ENCODE data around the gene MEGF10. TPM values are rescaled to one million over a fixed set of nuclear protein-coding genes. Genes with fewer than 3 reads are reported as not detected.
A peak's percentile ranks its signal among the peaks of the same experiment; 100 is the strongest.

MEGF10 gene
- total RNA-seq, 1 experiment from 2014 or later, result not detected

DNA sequence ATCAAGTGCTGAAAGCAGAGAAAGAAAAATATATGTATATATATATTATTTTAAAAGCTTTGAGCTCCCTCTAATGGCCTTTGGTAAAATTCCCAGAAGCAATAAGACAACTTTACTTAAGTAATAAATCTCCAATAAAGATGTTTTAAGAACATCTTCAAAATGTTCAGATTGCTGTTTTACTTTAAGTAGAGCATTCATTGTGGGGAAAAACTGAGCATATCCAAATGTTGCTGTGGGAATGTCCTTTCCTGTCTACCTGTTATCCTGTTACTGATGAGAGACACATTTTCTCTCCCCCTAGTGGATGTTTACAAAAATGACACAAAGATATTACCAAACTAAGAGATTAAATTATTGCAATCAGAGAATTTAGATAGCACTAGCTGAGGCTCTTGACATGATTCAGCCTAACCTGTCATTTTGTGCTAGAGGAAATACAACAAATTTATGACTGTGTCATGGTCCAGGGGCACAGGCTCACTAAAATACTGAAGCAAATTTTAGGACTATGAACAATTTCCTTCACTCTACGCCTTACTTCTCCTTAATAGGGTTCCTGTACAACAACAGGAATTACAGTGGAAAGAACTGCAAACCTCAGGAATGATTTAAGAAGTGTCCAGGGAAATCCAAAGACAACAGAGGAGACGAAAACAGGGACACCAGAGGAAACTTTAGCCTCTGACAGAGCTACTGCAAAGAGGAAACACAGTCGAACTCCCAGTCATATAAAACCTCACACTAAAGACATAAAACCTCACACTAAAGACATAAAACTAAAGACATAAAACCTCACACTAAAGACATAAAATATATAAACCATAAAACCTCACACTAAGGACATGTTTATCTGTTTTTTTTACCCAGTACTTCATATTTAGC, 202.5 kb downstream of the MEGF10 start:
- H3K4me3 ChIP-seq, result no peak overlapping the region
- intact Hi-C loops (cut with micrococcal nuclease; ENCODE audit: unreplicated experiment), result loop anchor here (5.0 to 10.0 kb wide), 3 partner anchors 178 to 838 kb away; no protein-coding TSS in a partner anchor
- no peaks in the 10 kb centered on the region for H3K36me3 ChIP-seq (ENCODE audit: low read depth)
- no peaks in the 10 kb centered on the region for H3K27me3 ChIP-seq (ENCODE audit: insufficient read depth, low read depth)
- POLR2A ChIA-PET (ENCODE audit: unreplicated experiment), result no interaction called here
- peak in 1 of 2 experiments; percentile 37 for DNase-seq
- CTCF ChIA-PET, result interaction anchor here (0.7 to 1.0 kb wide), 2 partner anchors 684 to 1154 kb away, joined by 3 to 4 read pairs; no protein-coding TSS in a partner anchor
- no peak overlapping the region for H2AFZ ChIP-seq
- H3K27ac ChIP-seq, result no peak overlapping the region
- H3F3A ChIP-seq (ENCODE audit: insufficient read depth, low read depth), result no peaks in the 10 kb centered on the region
- no peak for TF ChIP-seq EZH2 (IDR thresholded peaks at IDR 0.05; ENCODE audit: low read depth)
- TF ChIP-seq, protein P1, sequence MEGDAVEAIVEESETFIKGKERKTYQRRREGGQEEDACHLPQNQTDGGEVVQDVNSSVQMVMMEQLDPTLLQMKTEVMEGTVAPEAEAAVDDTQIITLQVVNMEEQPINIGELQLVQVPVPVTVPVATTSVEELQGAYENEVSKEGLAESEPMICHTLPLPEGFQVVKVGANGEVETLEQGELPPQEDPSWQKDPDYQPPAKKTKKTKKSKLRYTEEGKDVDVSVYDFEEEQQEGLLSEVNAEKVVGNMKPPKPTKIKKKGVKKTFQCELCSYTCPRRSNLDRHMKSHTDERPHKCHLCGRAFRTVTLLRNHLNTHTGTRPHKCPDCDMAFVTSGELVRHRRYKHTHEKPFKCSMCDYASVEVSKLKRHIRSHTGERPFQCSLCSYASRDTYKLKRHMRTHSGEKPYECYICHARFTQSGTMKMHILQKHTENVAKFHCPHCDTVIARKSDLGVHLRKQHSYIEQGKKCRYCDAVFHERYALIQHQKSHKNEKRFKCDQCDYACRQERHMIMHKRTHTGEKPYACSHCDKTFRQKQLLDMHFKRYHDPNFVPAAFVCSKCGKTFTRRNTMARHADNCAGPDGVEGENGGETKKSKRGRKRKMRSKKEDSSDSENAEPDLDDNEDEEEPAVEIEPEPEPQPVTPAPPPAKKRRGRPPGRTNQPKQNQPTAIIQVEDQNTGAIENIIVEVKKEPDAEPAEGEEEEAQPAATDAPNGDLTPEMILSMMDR (conservative IDR thresholded peaks at IDR 0.05), result peak; percentile 98
- H3K79me2 ChIP-seq (ENCODE audit: low read depth), result no peaks in the 10 kb centered on the region
- H3K9me2 ChIP-seq (ENCODE audit: insufficient read depth), result no peaks in the 10 kb centered on the region
- no peaks in the 10 kb centered on the region for H3K9me3 ChIP-seq (ENCODE audit: insufficient read depth, low read depth)
- H4K20me1 ChIP-seq (ENCODE audit: insufficient read depth), result no peaks in the 10 kb centered on the region
- BruUV-seq (replicated peaks), result no TSS peak
- H3K4me1 ChIP-seq (replicated peaks; ENCODE audit: insufficient read depth), result no peaks in the 10 kb centered on the region
- no peak overlapping the region for H3K4me2 ChIP-seq

DNA sequence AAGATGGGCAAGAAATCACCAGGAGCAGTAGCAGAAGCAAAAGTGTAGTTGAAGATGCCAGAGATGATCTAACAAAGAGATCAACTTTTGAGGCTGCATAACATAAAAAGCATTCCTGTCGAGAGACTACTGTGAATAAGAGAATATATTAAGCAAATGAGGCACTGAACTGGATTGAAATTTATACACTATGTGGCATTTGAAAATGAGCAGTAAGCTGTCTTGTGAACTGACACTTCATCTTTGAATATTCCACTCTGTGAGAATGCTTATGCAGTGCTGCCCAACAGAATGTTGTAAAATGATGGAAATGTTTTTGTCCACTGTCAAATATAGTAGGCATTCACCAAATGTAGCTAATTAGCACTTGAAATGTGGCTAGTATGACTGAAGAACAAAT, 208.0 kb downstream of the MEGF10 start:
- no TSS peak for BruUV-seq (replicated peaks)
- no peaks in the 10 kb centered on the region for H3K4me1 ChIP-seq (replicated peaks; ENCODE audit: insufficient read depth)
- no peaks in the 10 kb centered on the region for H3F3A ChIP-seq (ENCODE audit: insufficient read depth, low read depth)
- H3K4me2 ChIP-seq, result no peak overlapping the region
- H4K20me1 ChIP-seq (ENCODE audit: insufficient read depth), result no peaks in the 10 kb centered on the region
- H3K9me2 ChIP-seq (ENCODE audit: insufficient read depth), result no peaks in the 10 kb centered on the region
- no peaks in the 10 kb centered on the region for H3K9me3 ChIP-seq (ENCODE audit: insufficient read depth, low read depth)
- no peak overlapping the region for H3K27ac ChIP-seq
- H2AFZ ChIP-seq, result no peak overlapping the region
- ChIA-PET POLR2A (ENCODE audit: unreplicated experiment) (no interaction called here), CTCF (no interaction called here)
- H3K79me2 ChIP-seq (ENCODE audit: low read depth), result no peaks in the 10 kb centered on the region
- H3K36me3 ChIP-seq (ENCODE audit: low read depth), result no peaks in the 10 kb centered on the region
- DNase-seq, result no peak
- no peaks in the 10 kb centered on the region for H3K27me3 ChIP-seq (ENCODE audit: insufficient read depth, low read depth)
- intact Hi-C loops (cut with micrococcal nuclease; ENCODE audit: unreplicated experiment), result loop anchor here (10.0 kb wide), 2 partner anchors 184 to 844 kb away; no protein-coding TSS in a partner anchor
- TF ChIP-seq, protein P1 (conservative IDR thresholded peaks at IDR 0.05), result no peak
- TF ChIP-seq EZH2 (IDR thresholded peaks at IDR 0.05; ENCODE audit: low read depth), result no peak
- H3K4me3 ChIP-seq, result no peak overlapping the region

DNA sequence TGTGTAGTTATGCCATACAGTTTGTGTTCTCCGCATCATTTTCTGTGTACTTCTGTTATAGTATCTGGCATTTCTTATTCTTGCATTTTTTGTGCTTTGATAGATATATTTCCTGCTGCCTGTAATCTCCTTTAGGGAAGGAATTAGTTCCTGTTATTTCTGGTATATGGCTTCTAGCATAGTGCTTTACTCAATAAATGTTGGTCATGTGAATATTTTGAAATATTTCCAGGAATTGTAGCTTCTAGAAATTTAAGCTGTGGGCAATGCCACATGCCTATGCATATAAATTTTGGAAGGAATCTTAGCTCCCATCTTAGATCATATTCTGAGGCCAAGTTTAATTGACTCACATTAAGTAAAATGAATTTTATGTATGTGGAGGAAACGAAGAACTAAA, 215.3 kb downstream of the MEGF10 start:
- no peaks in the 10 kb centered on the region for H3K9me3 ChIP-seq (ENCODE audit: insufficient read depth, low read depth)
- no peaks in the 10 kb centered on the region for H3F3A ChIP-seq (ENCODE audit: insufficient read depth, low read depth)
- intact Hi-C loops (cut with micrococcal nuclease; ENCODE audit: unreplicated experiment), result no loop called here
- H3K36me3 ChIP-seq (ENCODE audit: low read depth), result no peaks in the 10 kb centered on the region
- 0 out of 2 replicates have a peak, but pooled peaks cover 3% of the 10 kb centered on the region for H3K27me3 ChIP-seq (ENCODE audit: insufficient read depth, low read depth)
- ChIA-PET POLR2A (ENCODE audit: unreplicated experiment) (no interaction called here), CTCF (no interaction called here)
- no peaks in the 10 kb centered on the region for H3K4me1 ChIP-seq (replicated peaks; ENCODE audit: insufficient read depth)
- no peaks in the 10 kb centered on the region for H4K20me1 ChIP-seq (ENCODE audit: insufficient read depth)
- H3K79me2 ChIP-seq (ENCODE audit: low read depth), result no peaks in the 10 kb centered on the region
- no peak overlapping the region for H2AFZ ChIP-seq
- no peaks in the 10 kb centered on the region for H3K9me2 ChIP-seq (ENCODE audit: insufficient read depth)
- H3K4me2 ChIP-seq, result no peak overlapping the region
- BruUV-seq (replicated peaks), result no TSS peak
- no peak for TF ChIP-seq EZH2 (IDR thresholded peaks at IDR 0.05; ENCODE audit: low read depth)
- TF ChIP-seq, protein P1 (conservative IDR thresholded peaks at IDR 0.05), result no peak
- H3K27ac ChIP-seq, result no peak overlapping the region
- no peak for DNase-seq
- no peak overlapping the region for H3K4me3 ChIP-seq

Data from PC-9 (cell line).